Adrenal gland (tissue), 5 donors: ENCODE results near the gene PPP2R2C.

Experiments
- CTCF ChIP-seq, 6 experiments: fragments of 450-650 bp in 4 of 6; fragments of 200-600 bp in 2 of 6; sonication (generic) in 1 of 6; IDR thresholded peaks; 1 replicate in 5 of 6; 2 replicates in 1 of 6; pipeline versions ENCODE4 v1.5.1 to v1.8.0; 2016 to 2021; ENCODE audit warnings: antibody characterized with exemption in 6 of 6, mild to moderate bottlenecking in 2 of 6, moderate library complexity in 1 of 6
- POLR2A ChIP-seq, 2 donors: fragments of 450-650 bp; IDR thresholded peaks; one replicate each; pipeline ENCODE4 v1.6.1; 2017; ENCODE audit warnings: antibody characterized with exemption in 2 of 2, mild to moderate bottlenecking in 2 of 2, moderate library complexity in 1 of 2
- donor health status: DM: no; HTN: no; CAD: no.

DNA sequence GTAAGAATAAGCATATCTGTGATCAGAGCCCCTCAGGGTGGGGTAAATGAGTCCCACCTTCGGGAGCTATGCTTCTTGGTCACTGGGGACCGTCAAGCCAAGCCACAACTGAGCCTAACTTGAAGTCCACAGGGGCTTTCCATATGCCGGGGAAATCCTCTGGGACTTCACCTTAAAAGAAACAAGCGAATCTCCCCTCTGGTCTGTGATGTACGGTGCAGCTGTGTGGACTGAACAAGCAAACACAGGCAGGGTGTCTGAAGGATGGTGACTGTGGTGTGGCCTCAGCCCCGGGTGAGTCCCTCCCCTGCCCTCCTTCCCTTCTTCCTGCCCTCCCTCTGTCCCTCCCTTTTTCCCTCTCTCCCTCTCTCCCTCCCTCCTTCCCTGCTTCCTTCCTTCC, 29.7 kb upstream of the PPP2R2C start:
- TF ChIP-seq POLR2A (IDR thresholded peaks at IDR 0.05) (no peak), CTCF (IDR thresholded peaks at IDR 0.05) (no peak)
